Fibroblast of mammary gland (primary cell): ENCODE measurements around the gene SPAG8.
A peak's percentile ranks its signal among the peaks of the same experiment; 100 is the strongest.

ENCODE experiments used
- DNase-seq: peaks from one replicate; pipeline ENCODE4 v3.0.0-alpha.2; 2010; ENCODE audit warnings: low read depth
- H3K4me3 ChIP-seq: 2 replicates; pipeline ENCODE4 v1.5.1; 2011; ENCODE audit warnings: low read depth, mild to moderate bottlenecking, low read length, moderate library complexity; ENCODE audit not compliant: control insufficient read depth
- CTCF ChIP-seq: conservative IDR thresholded peaks from 2 replicates; pipeline ENCODE4 v1.5.1; 2011; ENCODE audit warnings: low read depth, low read length, inconsistent platforms; ENCODE audit not compliant: control insufficient read depth, insufficient read depth

SPAG8 gene

GRCh38 chr9:35856206-35856605 is 44.1 kb upstream of the SPAG8 start:
- no peak for DNase-seq
- no peak for TF ChIP-seq CTCF
- H3K4me3 ChIP-seq, result no peak overlapping the region

GRCh38 chr9:35854091-35854762 is 42.2 kb upstream of the SPAG8 start:
- no peak for DNase-seq
- no peak overlapping the region for H3K4me3 ChIP-seq
- TF ChIP-seq CTCF, result no peak

- no peak for TF ChIP-seq CTCF
- H3K4me3 ChIP-seq, result no peak overlapping the region
- no peak for DNase-seq
Observed at GRCh38 chr9:35852876-35853865, 41.1 kb upstream of the SPAG8 start.

- TF ChIP-seq CTCF, result no peak
- DNase-seq, result no peak
- H3K4me3 ChIP-seq, result no peak overlapping the region
Observed at GRCh38 chr9:35852267-35852815, 40.3 kb upstream of the SPAG8 start.

- no peak for TF ChIP-seq CTCF
- DNase-seq, result peak; percentile 98
- H3K4me3 ChIP-seq, result no peak overlapping the region
Observed at GRCh38 chr9:35847792-35848572, 35.9 kb upstream of the SPAG8 start.
